ENCODE data around the gene GPR17.

GRCh38 chr2:127635380-127636237, 10.3 kb upstream of the GPR17 start:
- TF ChIP-seq CTCF (IDR thresholded peaks at IDR 0.05) = no peak
- TF ChIP-seq EZH2phosphoT487 (IDR thresholded peaks at IDR 0.05) = no peak
